Vagina (tissue), 2 donors: Measurements from ENCODE around the gene SUPT3H. TPM values are rescaled to one million over a fixed set of nuclear protein-coding genes. Genes with fewer than 3 reads are reported as not detected.

ENCODE experiments used
- DNase-seq, 2 donors: peaks; one replicate each; pipeline ENCODE4 v3.0.0-alpha.2; 2017; ENCODE audit errors: extremely low spot score in 2 of 2
- H3K27ac ChIP-seq: fragments of 200-600 bp; sonication (generic); one replicate; pipeline ENCODE4 v1.5.1; 2019
- H3K27me3 ChIP-seq: fragments of 200-600 bp; sonication (generic); one replicate; pipeline ENCODE4 v1.5.1; 2019
- H3K36me3 ChIP-seq, 2 donors: fragments of 200-600 bp; sonication (generic); one replicate each; pipeline ENCODE4 v1.5.1; 2017 to 2019
- H3K4me1 ChIP-seq: fragments of 200-600 bp; sonication (generic); one replicate; pipeline ENCODE4 v1.5.1; 2019
- H3K4me3 ChIP-seq, 2 donors: fragments of 200-600 bp; sonication (generic); 1 replicate in 1 of 2; 2 replicates in 1 of 2; pipeline ENCODE4 v1.5.1; 2016 to 2019
- H3K9me3 ChIP-seq: fragments of 200-600 bp; sonication (generic); one replicate; pipeline ENCODE4 v1.5.1; 2019
- POLR2A ChIP-seq, 2 donors: fragments of 450-650 bp; IDR thresholded peaks; one replicate each; pipeline ENCODE4 v1.6.1; 2017; ENCODE audit warnings: antibody characterized with exemption in 2 of 2, mild to moderate bottlenecking in 2 of 2, moderate library complexity in 2 of 2
- POLR2AphosphoS5 ChIP-seq, 2 donors: sonication (generic); formaldehyde crosslinking; IDR thresholded peaks; one replicate each; pipeline ENCODE4 v1.9.0; 2017; ENCODE audit warnings: antibody characterized with exemption in 2 of 2, mild to moderate bottlenecking in 2 of 2, low read depth in 1 of 2; ENCODE audit not compliant: insufficient read depth in 1 of 2
- intact Hi-C: fragments of 100-400 bp; cut with DNase I; formaldehyde crosslinking; loops from one replicate; pipeline ENCODE4 v1.15.1; 2023
- total RNA-seq: library from RNA; depleted of rRNA; stranded (reverse); fragments of >200 nt; gene quantifications from one replicate; pipeline ENCODE4 v1.2.3, GENCODE V29; 2016
- TF ChIP-seq, protein P1 (sequence below), 3 experiments: fragments of 450-650 bp in 2 of 3; fragments of 200-600 bp in 1 of 3; sonication (generic) in 1 of 3; IDR thresholded peaks; one replicate each; pipeline ENCODE4 v1.5.1; 2017 to 2019; ENCODE audit warnings: antibody characterized with exemption in 3 of 3, mild to moderate bottlenecking in 2 of 3, moderate library complexity in 2 of 3

Gene SUPT3H
- total RNA-seq, 1 donor from 2014 or later = 4.2 TPM

DNA sequence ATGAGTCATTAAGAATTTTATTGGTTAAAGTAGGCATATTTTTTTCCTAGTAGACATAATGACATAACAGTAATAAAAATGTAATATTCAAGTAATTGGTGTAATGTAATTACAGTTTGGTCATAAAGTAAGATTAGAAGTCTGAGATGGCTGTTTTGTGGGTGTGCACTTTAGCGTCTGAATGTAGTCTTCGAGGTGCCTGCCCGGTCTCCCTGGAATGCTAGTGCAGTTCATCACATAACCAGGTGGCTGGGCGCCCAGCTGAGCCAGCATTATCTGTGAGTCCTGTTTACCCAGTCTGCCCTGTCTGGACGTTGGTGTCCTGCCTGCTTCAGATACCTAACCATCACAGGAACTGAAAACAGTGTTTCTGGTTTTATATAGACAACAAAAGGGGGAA is 571.1 kb downstream of the SUPT3H start:
- H3K27me3 ChIP-seq = no peaks in the 10 kb centered on the region
- no peak for DNase-seq
- H3K4me1 ChIP-seq = no peaks in the 10 kb centered on the region
- intact Hi-C loops = no loop called here
- H3K9me3 ChIP-seq = no peaks in the 10 kb centered on the region
- H3K36me3 ChIP-seq = no peaks in the 10 kb centered on the region
- no peak overlapping the region for H3K4me3 ChIP-seq
- no peak overlapping the region for H3K27ac ChIP-seq
- TF ChIP-seq, protein P1, sequence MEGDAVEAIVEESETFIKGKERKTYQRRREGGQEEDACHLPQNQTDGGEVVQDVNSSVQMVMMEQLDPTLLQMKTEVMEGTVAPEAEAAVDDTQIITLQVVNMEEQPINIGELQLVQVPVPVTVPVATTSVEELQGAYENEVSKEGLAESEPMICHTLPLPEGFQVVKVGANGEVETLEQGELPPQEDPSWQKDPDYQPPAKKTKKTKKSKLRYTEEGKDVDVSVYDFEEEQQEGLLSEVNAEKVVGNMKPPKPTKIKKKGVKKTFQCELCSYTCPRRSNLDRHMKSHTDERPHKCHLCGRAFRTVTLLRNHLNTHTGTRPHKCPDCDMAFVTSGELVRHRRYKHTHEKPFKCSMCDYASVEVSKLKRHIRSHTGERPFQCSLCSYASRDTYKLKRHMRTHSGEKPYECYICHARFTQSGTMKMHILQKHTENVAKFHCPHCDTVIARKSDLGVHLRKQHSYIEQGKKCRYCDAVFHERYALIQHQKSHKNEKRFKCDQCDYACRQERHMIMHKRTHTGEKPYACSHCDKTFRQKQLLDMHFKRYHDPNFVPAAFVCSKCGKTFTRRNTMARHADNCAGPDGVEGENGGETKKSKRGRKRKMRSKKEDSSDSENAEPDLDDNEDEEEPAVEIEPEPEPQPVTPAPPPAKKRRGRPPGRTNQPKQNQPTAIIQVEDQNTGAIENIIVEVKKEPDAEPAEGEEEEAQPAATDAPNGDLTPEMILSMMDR (IDR thresholded peaks at IDR 0.05) = no peak
- TF ChIP-seq POLR2AphosphoS5 (IDR thresholded peaks at IDR 0.05; ENCODE audit: insufficient read depth in 1 of 2, low read depth in 1 of 2) (no peak), POLR2A (IDR thresholded peaks at IDR 0.05) (no peak)

DNA sequence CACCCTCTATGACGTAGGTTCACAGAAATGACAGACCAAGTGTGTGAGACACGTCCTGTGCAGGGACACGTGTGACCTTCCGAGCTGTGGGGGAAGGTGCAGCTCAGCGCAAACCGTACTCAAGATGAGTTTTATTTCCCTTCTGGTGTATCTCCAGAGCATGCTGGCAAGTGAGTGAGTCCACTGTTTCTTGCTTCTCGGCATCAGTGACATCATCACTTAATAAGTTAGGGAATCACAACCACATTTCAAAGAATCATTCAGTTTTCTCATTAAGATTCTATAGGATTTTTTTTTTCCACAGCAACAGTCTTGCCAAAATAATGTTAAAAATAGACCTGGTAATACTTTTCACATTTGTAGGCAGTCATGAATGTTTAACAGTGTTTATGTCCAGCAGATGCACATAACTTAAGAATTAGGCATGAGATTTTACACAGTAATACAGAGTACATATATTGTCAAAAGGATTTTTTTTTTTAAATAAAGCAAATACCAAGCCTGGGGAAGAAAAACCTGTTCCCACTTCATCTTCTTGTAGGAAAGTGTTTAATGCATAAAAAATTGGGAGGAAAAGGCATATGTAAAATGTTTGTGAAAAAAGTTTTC is 572.4 kb downstream of the SUPT3H start:
- H3K27me3 ChIP-seq = no peaks in the 10 kb centered on the region
- H3K4me3 ChIP-seq = no peak overlapping the region
- H3K4me1 ChIP-seq = peaks cover 8% of the 10 kb centered on the region
- no peak overlapping the region for H3K27ac ChIP-seq
- DNase-seq = no peak
- intact Hi-C loops = no loop called here
- no peaks in the 10 kb centered on the region for H3K9me3 ChIP-seq
- H3K36me3 ChIP-seq = no peaks in the 10 kb centered on the region
- TF ChIP-seq POLR2A (IDR thresholded peaks at IDR 0.05) (no peak), POLR2AphosphoS5 (IDR thresholded peaks at IDR 0.05; ENCODE audit: insufficient read depth in 1 of 2, low read depth in 1 of 2) (no peak)
- TF ChIP-seq, protein P1 (IDR thresholded peaks at IDR 0.05) = no peak

DNA sequence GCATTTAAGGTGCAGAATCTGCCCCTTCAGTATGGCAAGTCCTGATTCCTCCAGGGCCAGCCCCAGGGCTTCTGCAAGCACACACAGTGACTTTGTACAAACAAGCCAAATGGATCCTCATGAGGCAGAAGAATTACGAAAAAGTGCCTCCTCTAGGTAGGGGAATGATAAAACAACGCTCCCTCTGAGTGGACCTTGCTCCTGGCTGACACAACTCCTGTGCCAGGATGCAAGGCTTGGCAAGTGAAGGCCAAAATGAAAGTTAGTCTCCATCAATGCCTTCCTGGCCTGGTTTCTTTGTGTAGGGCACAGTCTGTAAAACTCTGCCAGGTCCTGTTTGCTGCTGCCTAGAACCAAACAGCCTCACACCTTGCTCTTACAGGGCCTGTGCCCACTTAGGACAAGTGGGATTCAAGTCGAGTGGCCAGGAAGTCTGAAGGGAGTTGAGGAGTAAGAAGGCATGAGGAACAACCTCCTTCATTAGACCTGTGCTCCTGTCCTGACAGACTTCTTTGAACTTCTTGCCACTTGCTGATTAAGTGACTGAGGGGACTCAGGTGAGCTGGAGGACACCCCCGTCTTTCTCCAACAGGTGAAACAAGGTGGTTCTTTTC is 573.1 kb downstream of the SUPT3H start:
- no peak for TF ChIP-seq POLR2AphosphoS5 (IDR thresholded peaks at IDR 0.05; ENCODE audit: insufficient read depth in 1 of 2, low read depth in 1 of 2)
- TF ChIP-seq POLR2A (IDR thresholded peaks at IDR 0.05) = no peak
- TF ChIP-seq, protein P1 (IDR thresholded peaks at IDR 0.05) = no peak
- no peak overlapping the region for H3K4me3 ChIP-seq
- H3K9me3 ChIP-seq = no peaks in the 10 kb centered on the region
- no peak for DNase-seq
- intact Hi-C loops = no loop called here
- peaks cover 11% of the 10 kb centered on the region for H3K4me1 ChIP-seq
- H3K27me3 ChIP-seq = no peaks in the 10 kb centered on the region
- no peaks in the 10 kb centered on the region for H3K36me3 ChIP-seq
- H3K27ac ChIP-seq = no peak overlapping the region

DNA sequence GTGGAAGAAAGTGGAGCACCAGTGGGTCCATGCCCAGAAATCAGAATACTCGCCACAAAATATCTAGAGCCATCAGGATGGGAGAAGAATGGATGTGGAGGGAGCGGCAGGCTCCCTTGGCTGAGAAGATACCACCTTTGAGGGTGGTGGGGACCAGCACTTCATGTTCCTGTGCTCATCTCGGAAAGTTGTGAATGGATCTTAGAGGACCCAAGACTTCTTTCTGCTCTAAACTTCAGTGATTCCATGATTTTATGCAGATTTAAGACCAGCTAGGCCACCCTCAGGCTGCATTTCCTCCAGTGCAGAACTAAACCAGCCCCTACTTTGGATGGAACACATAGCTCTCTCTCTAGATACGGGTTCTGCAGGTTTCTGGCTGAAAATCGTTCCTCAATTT is 573.7 kb downstream of the SUPT3H start:
- no peak overlapping the region for H3K27ac ChIP-seq
- peaks cover 11% of the 10 kb centered on the region for H3K4me1 ChIP-seq
- no peak overlapping the region for H3K4me3 ChIP-seq
- no peaks in the 10 kb centered on the region for H3K36me3 ChIP-seq
- H3K9me3 ChIP-seq = no peaks in the 10 kb centered on the region
- intact Hi-C loops = no loop called here
- no peaks in the 10 kb centered on the region for H3K27me3 ChIP-seq
- no peak for TF ChIP-seq POLR2A (IDR thresholded peaks at IDR 0.05)
- no peak for TF ChIP-seq POLR2AphosphoS5 (IDR thresholded peaks at IDR 0.05; ENCODE audit: insufficient read depth in 1 of 2, low read depth in 1 of 2)
- TF ChIP-seq, protein P1 (IDR thresholded peaks at IDR 0.05) = no peak
- DNase-seq = no peak
